Pancreas (tissue), 10 donors: ENCODE measurements around the gene ITIH3. TPM values are rescaled to one million over a fixed set of nuclear protein-coding genes. Genes with fewer than 3 reads are reported as not detected.

ENCODE experiments used
- ATAC-seq, 4 donors: fragments of 200-7000 bp; cut with Tn5 transposase; one replicate each; pipeline versions ENCODE4 v1.8.0 to v1.9.1; 2020; ENCODE audit warnings: mild to moderate bottlenecking in 4 of 4, moderate library complexity in 4 of 4
- DNase-seq, 6 donors: peaks; one replicate each; pipeline ENCODE4 v3.0.0-alpha.2; 2020
- FAIRE-seq: peaks from 2 replicates; lab custom pipeline; 2012; peaks lifted over from hg19 to GRCh38; lab: Jason Lieb, UNC
- H3K27ac ChIP-seq, 4 donors: fragments of 200-600 bp; sonication (generic); 1 replicate in 3 of 4; 2 replicates in 1 of 4; pipeline versions ENCODE4 v1.5.0 to v1.8.0; 2020
- H3K27me3 ChIP-seq, 4 donors: fragments of 200-600 bp; one replicate each; pipeline ENCODE4 v1.8.0; 2021
- H3K36me3 ChIP-seq, 3 donors: fragments of 200-600 bp; sonication (generic) in 1 of 3; one replicate each; pipeline versions ENCODE4 v1.5.0 to v1.8.0; 2020 to 2021
- H3K4me1 ChIP-seq, 3 donors: fragments of 200-600 bp; one replicate each; pipeline ENCODE4 v1.8.0; 2021
- H3K4me3 ChIP-seq, 4 donors: fragments of 200-600 bp; sonication (generic) in 2 of 4; one replicate each; pipeline versions ENCODE4 v1.5.0 to v1.8.0; 2020 to 2021
- H3K9me3 ChIP-seq, 4 donors: fragments of 200-600 bp; one replicate each; pipeline ENCODE4 v1.8.0; 2021
- WGBS, 2 donors: extraction: QIAGEN DNeasy Blood & Tissue Kit; methylation state at CpG; one replicate each; pipeline ENCODE4 v1.1.7; 2013; 5-methylcytosine and 5-hydroxymethylcytosine counted together
- intact Hi-C, 3 donors: fragments of 100-400 bp; cut with DNase I; formaldehyde crosslinking; loops; one replicate each; pipeline versions ENCODE4 v1.11.1 to v1.14.2; 2022
- polyA plus RNA-seq, 2 donors: library from polyadenylated mRNA; stranded (reverse); fragments of 200-250 nt; gene quantifications; one replicate each; pipeline ENCODE4 v1.2.3, GENCODE V29; 2013
- total RNA-seq, 6 donors: library from RNA; stranded (reverse); fragmentation: NEBNext Ultra II Directional in 4 of 6; extraction: Animal tissue kit (Norgen Biotek cat#: 25700) in 4 of 6; gene quantifications; one replicate each; pipeline versions ENCODE4 v1.2.1 to v1.2.4, GENCODE V29; 2021 to 2023
- TF ChIP-seq, protein P1 (sequence below), 4 donors: fragments of 200-600 bp; sonication (generic) in 3 of 4; IDR thresholded peaks; one replicate each; pipeline versions ENCODE4 v1.5.0 to v1.8.0; 2021; ENCODE audit warnings: antibody characterized with exemption in 4 of 4
- donor health status: healthy with polysubstance abuse.
- donor health status: DM: no; HTN: no; CAD: no; lungs with moderate emphysema.
- donor health status: DM: no; HTN: no; CAD: no.
- donor health status: control.
- donor health status: control.
- donor health status: Bipolar disorder and iron deficiency.
- donor health status: DM: yes; HTN: yes; CAD: no.
- donor health status: DM: no; HTN: no; CAD: no.
- donor health status: DM: no; HTN: no; CAD: no.
- donor health status: DM: yes; HTN: yes; CAD: no.

Gene ITIH3
- total and polyA plus RNA-seq, 8 donors = 0.29 to 2.1 (median 1.3) TPM; not detected in 2

DNA sequence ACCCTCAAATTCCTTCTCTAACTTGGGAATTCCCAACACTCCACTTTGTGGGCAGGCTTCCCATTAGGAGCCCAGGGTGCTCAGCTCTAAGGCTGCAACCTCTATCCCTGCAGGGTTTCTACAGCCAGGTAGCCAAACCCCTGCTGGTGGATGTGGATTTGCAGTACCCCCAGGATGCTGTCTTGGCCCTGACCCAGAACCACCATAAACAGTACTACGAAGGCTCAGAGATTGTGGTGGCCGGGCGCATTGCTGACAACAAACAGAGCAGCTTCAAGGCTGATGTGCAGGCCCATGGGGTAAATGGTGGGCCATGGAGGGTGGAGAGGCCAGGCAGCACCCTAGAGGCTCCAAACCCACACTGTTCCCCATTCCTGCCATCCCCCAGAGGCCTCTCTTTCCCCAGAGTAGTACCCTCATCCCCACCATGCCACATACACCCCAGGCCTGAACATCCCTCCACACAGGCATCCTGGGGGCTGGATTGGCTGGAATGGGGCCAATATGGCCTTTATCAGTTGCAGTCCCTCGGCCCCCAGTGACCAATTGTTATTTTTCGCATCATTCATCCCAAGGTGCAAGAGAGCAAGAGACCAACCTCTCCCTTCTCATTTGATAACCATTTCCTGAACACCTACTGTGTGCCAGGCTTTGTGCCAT lies 9.5 kb upstream of the ITIH3 start:
- TF ChIP-seq, protein P1, sequence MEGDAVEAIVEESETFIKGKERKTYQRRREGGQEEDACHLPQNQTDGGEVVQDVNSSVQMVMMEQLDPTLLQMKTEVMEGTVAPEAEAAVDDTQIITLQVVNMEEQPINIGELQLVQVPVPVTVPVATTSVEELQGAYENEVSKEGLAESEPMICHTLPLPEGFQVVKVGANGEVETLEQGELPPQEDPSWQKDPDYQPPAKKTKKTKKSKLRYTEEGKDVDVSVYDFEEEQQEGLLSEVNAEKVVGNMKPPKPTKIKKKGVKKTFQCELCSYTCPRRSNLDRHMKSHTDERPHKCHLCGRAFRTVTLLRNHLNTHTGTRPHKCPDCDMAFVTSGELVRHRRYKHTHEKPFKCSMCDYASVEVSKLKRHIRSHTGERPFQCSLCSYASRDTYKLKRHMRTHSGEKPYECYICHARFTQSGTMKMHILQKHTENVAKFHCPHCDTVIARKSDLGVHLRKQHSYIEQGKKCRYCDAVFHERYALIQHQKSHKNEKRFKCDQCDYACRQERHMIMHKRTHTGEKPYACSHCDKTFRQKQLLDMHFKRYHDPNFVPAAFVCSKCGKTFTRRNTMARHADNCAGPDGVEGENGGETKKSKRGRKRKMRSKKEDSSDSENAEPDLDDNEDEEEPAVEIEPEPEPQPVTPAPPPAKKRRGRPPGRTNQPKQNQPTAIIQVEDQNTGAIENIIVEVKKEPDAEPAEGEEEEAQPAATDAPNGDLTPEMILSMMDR (IDR thresholded peaks at IDR 0.05) = no peak
- Histone ChIP-seq H3K36me3 (no peaks in the 10 kb centered on the region), H3K9me3 (no peaks in the 10 kb centered on the region), H3K27ac (no peak overlapping the region), H3K4me1 (no peaks in the 10 kb centered on the region), H3K27me3 (no peaks in the 10 kb centered on the region), H3K4me3 (no peak overlapping the region)
- FAIRE-seq (no peak), ATAC-seq (no peak), DNase-seq (peak in 2 of 6 donors; percentile 16 to 24)
- 72 to 85% methylated on average over 5 of the region's 5 CpGs for WGBS, 2 donors
- intact Hi-C loops = no loop called here

GRCh38 chr3:52786330-52787215 lies 8.0 kb upstream of the ITIH3 start:
- ATAC-seq = no peak
- FAIRE-seq = no peak
- intact Hi-C loops = no loop called here
- Histone ChIP-seq H3K9me3 (no peaks in the 10 kb centered on the region), H3K4me1 (no peaks in the 10 kb centered on the region), H3K27me3 (no peaks in the 10 kb centered on the region), H3K36me3 (no peaks in the 10 kb centered on the region), H3K27ac (no peak overlapping the region), H3K4me3 (no peak overlapping the region)
- DNase-seq = peak in 1 of 6 donors; percentile 38
- WGBS, 2 donors = 72 to 75% methylated on average over 19 of the region's 19 CpGs
- TF ChIP-seq, protein P1 (IDR thresholded peaks at IDR 0.05) = no peak

- TF ChIP-seq, protein P1 (IDR thresholded peaks at IDR 0.05) = no peak
- ATAC-seq (no peak), DNase-seq (peak in 1 of 6 donors; percentile 42), FAIRE-seq (no peak)
- no peak overlapping the region for H3K27ac ChIP-seq
- no peaks in the 10 kb centered on the region for H3K4me1 ChIP-seq
- H3K9me3 ChIP-seq = no peaks in the 10 kb centered on the region
- no peaks in the 10 kb centered on the region for H3K27me3 ChIP-seq
- no peak overlapping the region for H3K4me3 ChIP-seq
- 80% methylated on average over 11 of the region's 11 CpGs for WGBS, 2 donors
- intact Hi-C loops = no loop called here
- no peaks in the 10 kb centered on the region for H3K36me3 ChIP-seq
These were observed 7.3 kb upstream of the ITIH3 start for GRCh38 chr3:52787246-52787645.

- TF ChIP-seq, protein P1 (IDR thresholded peaks at IDR 0.05) = no peak
- H3K4me1 ChIP-seq = no peaks in the 10 kb centered on the region
- H3K4me3 ChIP-seq = no peak overlapping the region
- no peaks in the 10 kb centered on the region for H3K27me3 ChIP-seq
- no peak overlapping the region for H3K27ac ChIP-seq
- H3K9me3 ChIP-seq = no peaks in the 10 kb centered on the region
- ATAC-seq (no peak), FAIRE-seq (no peak), DNase-seq (peak in 1 of 6 donors; percentile 43)
- intact Hi-C loops = no loop called here
- 74 to 84% methylated on average over 16 to 17 of the region's 17 CpGs for WGBS, 2 donors
- no peaks in the 10 kb centered on the region for H3K36me3 ChIP-seq
These were observed 6.6 kb upstream of the ITIH3 start for GRCh38 chr3:52787672-52788625.
